Spleen (tissue), 7 donors: Measurements from ENCODE around the gene TMEM119.

Source experiments
- POLR2A ChIP-seq, 3 donors: fragments of 450-650 bp; IDR thresholded peaks; one replicate each; pipeline ENCODE4 v1.5.1; 2017; ENCODE audit warnings: antibody characterized with exemption in 3 of 3, mild to moderate bottlenecking in 1 of 3
- POLR2AphosphoS5 ChIP-seq, 3 donors: sonication (generic); formaldehyde crosslinking; IDR thresholded peaks; one replicate each; pipeline ENCODE4 v1.5.1; 2017; ENCODE audit warnings: antibody characterized with exemption in 3 of 3
- TF ChIP-seq, protein P1 (sequence below), 11 experiments: fragments of 200-600 bp in 7 of 11; fragments of 450-650 bp in 4 of 11; sonication (generic) in 4 of 11; IDR thresholded peaks in 8 of 11; conservative IDR thresholded peaks in 3 of 11; 1 replicate in 7 of 11; 2 replicates in 4 of 11; pipeline versions ENCODE4 v1.4.0 to v1.8.0; 2016 to 2021; ENCODE audit warnings: antibody characterized with exemption in 11 of 11, inconsistent platforms in 4 of 11, mild to moderate bottlenecking in 1 of 11
- donor health status: DM: no; HTN: no; CAD: no; lungs with moderate emphysema.
- donor health status: DM: no; HTN: no; CAD: no.
- donor health status: DM: no; HTN: no; CAD: no.

DNA sequence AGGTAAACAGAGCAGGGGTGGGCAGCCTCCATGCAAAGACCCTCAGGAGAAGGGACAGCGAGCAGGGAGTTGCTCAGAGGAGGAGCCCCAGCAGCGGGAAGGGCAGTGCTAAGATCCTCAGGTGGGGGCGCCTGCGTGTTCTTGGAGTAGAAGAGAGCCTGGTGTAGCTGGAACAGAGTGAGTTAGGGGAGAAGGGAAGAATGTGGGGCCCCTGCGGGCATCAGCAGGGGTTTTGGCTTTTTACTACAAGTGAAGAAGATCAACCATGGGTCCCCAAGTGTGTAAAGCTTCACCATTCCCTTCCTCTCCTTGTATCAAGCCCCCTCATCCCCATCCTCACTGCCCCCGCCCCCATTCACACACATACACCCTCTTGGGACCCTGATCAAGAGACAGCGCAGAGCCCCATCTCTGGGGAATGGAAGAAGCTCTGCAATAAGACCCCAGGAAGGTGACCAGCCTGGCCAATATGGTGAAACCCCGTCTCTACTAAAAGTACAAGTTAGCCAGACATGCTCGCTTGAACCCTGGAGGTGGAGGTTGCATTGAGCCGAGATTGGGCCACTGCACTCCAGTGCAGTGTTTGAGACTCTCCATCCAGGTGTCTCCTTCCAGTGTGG lies 10.2 kb upstream of the TMEM119 start:
- TF ChIP-seq POLR2A (IDR thresholded peaks at IDR 0.05) (no peak), POLR2AphosphoS5 (IDR thresholded peaks at IDR 0.05) (no peak)
- TF ChIP-seq, protein P1, sequence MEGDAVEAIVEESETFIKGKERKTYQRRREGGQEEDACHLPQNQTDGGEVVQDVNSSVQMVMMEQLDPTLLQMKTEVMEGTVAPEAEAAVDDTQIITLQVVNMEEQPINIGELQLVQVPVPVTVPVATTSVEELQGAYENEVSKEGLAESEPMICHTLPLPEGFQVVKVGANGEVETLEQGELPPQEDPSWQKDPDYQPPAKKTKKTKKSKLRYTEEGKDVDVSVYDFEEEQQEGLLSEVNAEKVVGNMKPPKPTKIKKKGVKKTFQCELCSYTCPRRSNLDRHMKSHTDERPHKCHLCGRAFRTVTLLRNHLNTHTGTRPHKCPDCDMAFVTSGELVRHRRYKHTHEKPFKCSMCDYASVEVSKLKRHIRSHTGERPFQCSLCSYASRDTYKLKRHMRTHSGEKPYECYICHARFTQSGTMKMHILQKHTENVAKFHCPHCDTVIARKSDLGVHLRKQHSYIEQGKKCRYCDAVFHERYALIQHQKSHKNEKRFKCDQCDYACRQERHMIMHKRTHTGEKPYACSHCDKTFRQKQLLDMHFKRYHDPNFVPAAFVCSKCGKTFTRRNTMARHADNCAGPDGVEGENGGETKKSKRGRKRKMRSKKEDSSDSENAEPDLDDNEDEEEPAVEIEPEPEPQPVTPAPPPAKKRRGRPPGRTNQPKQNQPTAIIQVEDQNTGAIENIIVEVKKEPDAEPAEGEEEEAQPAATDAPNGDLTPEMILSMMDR (IDR thresholded peaks at IDR 0.05 in 8 of 11, conservative IDR thresholded peaks at IDR 0.05 in 3 of 11) = no peak
